Measurements from ENCODE around the gene NAA38.

The NAA38 gene

DNA sequence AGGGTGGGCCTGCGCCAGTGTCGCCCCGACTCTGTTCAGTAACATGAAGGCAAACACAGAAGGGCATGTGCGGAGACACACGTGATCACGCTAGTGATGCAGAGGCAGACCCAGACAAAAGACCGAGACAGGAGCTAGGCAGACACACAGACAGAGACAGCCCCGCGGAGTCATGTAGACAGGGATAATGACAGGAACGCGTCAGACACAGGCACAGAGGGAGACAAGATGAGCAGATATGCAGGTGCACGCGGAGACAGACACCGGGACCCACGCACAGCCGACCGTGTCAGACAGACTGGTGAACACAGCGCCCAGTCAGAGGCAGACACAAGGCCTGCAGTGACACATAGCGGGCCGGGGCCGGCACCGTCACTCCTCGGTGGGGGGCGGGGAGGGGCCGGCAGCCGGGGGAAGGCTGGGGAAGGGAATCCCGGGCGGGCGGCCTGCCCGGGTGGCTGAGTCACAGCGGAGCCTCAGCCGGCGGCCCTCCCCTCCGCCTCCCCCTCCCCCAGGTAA is 15.9 kb downstream of the NAA38 start:
- peak; percentile 87 for DNase-seq (ENCODE audit: low spot score)

DNA sequence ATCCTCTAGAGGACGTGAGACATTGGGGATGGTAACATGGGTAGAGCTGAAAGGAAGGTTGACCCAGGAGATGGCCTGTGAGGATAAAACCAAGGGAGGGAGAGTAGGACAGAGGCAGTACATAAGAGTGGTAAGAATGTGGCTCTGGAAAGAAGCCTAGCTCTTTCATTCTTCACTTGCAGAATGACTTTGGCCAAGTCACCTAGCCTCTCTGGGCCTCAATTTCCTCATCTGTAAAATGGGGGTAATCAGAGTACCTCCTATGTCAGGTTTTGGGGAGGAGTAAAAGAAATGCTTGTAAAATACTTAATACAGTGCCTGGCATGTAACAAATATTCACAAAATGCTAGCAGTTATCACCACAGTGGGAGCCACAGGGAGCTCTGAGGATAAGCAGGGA is 16.5 kb downstream of the NAA38 start:
- no peak for DNase-seq (ENCODE audit: low spot score)

DNA sequence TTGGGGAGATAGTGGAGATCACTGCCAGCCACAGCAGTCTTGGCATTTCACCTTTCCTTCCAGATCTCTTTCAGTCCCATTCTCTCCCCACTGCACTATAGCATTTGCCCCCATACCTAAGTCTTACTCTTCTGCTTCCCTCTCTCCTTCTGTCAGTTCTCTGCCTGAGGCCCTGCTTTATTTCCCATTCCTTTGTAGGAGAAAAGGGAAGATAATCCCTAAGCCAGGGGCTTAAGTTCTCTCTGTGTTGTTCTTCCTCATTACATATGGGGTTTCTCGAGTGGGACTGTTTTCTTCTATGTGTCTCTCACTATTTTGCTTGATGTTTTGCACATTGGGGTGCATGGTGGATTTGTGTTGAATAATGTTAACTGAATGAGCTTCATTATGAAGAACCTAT is 16.9 kb downstream of the NAA38 start:
- peak; percentile 16 for DNase-seq (ENCODE audit: low spot score)

DNA sequence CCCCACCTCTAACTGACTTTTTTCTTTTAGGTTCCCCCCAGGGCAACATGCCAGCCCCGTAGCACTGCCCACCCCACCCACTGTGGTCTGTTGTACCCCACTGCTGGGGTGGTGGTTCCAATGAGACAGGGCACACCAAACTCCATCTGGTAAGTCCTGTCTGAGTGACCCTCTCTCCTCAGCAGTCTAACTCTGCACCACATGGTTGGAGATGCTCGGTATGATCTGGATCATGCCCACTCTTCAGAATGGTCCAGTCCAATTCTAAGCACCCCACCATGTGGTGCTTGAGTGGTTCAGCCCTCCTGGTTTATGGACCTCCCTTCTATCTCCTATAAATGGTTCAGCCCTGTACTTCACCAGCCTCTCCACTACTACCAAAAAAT is 17.5 kb downstream of the NAA38 start:
- DNase-seq (ENCODE audit: low spot score) = peak; percentile 57

DNA sequence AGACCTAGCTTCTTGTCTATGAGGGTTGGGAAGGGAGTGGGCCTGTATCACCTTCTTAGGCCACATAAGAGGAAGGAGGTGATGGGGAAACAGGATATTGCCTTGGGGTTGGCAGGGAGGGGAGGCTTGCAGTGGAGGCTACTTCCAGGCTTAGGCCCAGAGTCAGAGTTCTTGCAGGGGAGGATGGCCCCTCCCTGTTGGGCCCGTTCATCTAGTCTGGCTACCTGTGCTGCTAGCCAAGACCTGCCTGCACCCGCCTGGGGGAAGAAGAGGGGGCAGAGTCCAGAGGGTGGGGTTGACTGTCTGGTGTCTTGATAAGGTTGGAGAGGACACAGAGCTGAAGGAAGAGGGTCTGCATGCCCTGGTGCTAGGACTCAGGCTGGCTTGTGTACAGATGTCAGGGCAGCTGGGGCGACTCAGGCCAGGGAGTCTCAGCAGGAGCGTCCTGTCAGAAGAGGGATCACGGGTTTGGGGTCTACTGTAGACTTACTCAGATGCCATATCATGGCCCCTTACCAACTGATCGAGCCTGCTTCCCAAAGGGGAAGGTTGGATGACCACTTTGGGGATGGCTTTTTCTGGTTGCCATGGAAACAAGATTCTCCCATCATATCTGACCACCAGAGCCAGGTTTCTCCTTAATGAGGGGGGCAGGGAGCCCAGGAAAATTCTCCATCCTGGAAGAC is 18.0 kb downstream of the NAA38 start:
- peak; percentile 32 for DNase-seq (ENCODE audit: low spot score)

DNA sequence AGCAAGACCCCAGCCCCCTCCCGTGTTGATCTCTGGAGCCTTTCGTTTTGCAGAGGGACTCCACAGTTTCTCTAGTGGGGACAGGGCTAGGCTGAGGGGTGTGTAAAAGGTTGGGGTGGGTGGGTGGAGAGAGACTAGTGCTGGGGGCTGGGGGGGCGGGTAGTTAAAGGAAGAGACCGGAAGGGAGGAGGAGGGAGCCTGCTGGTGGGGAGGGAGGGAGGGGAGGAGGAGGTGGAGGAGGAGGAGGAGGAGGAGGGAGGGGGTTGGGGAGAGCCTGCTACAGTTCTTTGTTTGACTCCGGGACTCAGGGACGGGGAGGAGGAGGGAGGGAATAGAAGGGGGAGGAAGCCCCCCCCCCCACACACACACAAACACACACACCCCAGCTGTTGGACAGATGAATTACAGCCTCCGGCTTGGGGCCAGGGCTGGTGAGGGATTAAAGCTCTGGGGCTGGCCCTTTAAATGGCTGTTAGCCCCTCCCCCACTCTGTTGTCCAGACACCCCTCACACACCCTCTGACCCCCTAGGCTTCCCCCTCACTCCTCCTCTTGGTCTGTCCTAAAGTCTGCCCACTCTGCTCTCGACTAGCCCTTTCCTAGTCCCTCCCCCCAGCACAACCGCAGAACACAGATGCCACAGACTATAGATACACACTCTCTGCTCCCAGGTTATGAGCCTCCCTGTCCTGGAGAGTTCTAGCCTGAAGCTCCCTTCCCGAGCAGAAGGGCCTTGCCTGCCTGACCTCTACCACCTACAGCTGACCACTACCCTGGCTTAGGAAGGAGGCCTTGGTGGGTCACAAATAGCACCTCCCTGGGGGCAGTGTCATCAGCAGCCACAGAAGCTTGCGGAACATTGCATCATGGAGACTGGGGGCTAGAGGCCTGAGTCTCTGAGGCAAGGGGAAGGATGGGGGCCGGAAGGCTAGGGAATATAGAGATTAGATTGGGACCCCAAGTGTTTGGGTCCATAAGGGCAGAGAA is 19.0 kb downstream of the NAA38 start:
- DNase-seq (ENCODE audit: low spot score) = peak; percentile 39

DNA sequence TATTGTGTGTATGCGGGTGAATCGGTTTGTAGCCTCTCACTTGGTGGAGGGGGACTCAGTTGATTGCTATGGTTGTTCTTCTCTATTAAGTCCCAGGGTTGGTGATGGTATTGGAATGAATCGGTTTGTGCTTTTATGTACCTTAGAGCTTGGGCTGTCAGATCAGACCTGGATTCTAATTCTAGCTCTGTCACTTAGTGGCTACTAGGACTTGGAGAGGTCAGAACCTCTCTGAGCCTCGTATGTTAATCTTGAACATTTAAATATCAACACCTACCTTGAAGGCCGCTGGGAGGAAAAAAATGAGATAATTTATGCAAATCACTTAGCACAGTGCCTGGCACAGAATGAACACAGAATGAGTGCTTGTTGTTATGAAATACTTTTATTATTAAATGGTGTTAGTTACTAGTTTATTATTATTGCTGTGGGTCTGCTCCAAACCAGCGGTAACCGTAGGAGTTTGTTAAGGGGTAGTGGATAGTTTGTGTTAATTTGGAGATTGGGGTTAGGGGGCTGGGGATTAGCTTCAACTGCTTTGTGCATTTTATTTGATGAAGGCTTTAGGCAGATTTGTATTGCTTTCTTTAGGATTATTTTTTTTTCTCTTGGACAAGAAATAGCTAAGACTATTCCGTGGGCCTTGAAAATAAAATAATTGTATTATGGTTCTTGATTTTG is 19.8 kb downstream of the NAA38 start:
- DNase-seq (ENCODE audit: low spot score) = peak; percentile 72

DNA sequence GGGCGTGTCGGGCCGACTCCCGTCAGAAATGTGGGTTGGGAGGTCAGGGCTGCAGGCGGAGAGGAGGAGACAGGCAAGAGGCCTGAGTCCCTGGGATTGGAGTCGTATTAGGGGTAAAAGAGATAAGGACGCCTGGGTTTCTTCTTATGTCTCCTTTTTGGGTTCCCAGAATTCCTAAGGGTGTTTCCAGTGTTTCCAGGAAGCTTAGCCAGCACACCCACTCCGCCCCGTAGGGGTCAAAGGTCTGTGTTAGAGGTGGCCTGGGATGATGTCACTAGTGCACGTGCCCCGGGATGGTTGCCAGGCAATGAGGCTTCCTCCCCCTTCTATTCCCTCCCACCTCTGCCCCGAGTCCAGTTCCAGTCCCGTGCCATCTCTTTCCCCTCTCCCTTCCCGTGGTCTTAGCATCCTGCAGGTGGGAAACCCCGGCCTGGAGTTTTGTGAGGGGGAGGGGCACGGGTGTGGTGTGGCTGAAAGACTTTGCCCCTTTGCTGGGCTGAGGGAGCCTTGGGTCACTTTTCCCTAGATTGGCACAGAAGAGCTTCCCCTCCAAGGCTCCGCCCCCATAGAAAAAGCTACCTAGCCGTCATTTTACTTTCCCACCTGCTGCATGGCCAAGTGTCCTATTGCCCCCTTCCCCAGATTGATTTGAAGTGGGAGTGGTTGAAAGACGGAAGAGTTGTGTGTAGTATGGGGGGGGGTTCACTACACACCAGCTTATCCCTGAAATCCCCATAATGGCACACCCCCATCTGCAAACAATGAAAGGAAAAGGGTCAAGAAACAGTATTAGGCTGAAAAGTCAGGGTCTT is 20.6 kb downstream of the NAA38 start:
- DNase-seq (ENCODE audit: low spot score) = peak; percentile 94

DNA sequence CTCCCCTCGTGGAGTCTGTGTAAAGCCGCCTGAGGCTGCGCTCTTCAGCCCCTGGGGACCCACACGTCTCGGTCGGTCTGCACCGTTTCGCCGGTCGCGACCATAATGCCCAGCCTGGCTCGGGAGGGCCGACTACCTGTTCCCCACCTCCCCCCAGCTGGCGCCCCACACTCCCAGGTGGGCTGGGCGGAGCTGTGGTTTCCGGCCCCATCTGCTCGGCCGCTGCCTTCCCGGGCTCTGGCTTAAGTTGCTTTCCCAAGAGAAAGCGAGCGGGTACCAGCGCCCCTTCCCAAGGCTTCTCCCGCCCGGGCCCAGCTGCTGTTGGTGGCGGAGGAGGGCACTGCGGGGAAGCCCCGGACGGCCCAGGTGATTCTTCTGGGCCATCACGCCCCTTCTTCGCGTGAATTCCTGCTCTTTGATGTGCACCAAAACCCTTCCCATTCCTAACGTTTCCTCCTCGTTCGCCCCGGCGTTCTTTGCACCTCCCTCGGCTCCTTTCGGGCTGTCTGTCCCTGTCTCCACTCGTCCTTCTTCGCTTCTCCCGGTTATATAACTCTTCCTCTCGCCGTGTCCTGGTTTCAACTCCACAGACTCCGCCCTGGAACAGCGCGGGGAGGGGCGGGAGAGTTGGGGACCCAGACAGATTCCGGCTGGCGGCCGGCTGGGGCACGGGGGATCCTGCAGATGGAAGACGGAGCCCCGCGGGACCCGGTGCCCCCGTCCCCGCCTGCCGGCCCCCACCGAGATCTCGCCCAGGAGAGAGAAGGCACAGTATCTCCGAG is 21.4 kb downstream of the NAA38 start:
- DNase-seq (ENCODE audit: low spot score) = no peak

DNA sequence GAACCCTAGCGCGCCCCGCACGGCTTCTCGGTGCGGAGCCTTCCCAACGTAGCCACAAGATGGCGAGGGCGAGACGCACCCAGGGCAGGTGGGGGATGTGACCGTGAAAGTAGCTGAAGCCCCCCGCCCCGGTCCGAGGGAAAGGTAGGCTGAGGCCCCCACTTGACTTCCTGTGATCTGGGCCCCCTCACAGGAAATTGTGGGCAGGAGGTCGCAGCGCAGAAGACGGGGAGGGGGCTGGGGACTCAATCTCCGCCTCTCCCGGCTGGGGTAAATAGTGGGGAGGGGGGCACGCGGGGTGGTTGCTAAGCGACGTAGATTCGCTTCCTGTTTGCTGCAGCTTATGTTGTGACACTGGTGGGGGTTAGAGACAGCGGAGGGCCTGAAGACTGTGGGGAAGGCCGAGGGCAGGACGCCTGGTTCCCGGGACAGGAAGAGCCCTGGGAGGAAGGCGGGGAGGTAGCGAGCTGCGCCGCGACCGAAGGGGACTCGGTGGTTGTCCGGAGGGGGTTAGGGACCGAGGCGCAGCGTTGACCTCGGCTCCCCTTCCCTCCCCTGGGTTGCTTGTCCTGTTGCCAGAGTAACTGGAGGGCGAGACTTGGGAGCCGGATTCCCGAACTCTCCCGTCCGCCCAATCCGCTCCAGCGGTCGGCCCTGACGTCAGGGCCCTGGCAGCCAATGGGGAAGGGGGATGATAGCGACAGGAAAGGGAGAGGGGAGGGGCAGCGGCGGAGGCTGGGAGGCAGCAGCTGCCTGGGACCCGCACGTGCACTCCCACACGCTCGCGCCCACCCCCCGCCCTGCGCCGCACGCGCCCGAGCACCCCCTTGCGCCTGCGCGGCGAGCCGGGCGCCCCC is 22.2 kb downstream of the NAA38 start:
- peak; percentile 95 for DNase-seq (ENCODE audit: low spot score)

DNA sequence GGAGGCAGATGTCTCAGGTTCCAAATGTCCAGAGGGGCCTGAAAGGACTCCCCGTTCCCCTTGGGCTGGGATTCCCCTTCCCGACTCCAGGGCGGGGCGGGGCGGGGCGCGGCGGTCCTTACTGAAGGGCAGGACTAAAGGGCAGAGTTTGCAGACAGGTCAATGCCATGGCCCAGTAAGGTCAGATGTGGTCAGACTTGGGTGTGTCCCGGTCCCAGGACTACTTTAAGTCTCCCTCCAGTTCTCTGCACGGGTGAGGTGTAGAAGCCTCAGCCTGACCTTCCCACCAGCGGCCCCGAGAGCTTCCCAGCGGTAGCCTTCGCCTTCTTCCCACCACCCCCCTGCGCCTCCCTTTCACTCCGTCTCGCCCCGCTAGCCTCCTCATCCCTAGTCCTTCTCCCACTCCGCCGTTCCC is 22.8 kb downstream of the NAA38 start:
- DNase-seq (ENCODE audit: low spot score) = peak; percentile 74

DNA sequence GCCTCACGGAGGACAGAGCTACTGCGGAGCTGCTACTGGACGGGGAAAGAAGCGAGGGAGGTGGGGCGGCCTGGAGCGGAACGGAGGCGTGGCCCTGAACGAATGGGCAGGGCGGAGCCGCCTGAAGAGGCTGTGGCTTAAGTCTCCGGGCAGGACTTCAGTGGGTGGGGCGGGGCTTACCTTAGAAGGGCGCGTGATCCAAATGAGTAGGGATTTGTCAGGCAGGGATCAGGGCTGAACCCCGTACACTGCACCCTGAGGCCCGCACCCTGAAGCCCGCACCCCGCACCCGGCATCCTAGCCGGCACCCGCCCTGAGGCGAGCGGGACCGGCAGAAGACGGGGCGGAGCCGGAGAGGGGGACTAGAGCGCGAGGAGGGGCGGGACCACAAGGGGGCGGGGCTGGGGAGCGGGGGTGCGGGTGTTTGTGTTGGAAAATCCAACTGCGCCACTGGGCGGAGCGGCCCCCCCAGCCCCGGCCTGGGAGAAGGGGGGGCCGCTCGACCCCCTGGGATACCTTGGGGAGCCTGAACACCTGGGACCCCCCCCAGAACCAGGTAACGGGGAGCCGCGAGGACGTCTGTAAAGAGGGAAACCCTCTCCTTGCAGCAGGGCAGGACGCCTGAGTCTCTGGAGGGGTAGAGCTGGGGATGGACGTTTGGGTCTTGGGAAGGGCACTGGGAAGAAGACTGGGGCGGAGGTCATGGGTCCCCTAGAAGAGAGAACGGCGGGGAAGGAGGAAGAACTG is 23.4 kb downstream of the NAA38 start, which contains the start of gene KDM6B:
TSS of gene KDM6B (plus strand) at position 423 of the 747 bp plus-strand sequence. CDS start 11,338 bp downstream, outside the sequence.
- DNase-seq (ENCODE audit: low spot score) = peak; percentile 94

DNA sequence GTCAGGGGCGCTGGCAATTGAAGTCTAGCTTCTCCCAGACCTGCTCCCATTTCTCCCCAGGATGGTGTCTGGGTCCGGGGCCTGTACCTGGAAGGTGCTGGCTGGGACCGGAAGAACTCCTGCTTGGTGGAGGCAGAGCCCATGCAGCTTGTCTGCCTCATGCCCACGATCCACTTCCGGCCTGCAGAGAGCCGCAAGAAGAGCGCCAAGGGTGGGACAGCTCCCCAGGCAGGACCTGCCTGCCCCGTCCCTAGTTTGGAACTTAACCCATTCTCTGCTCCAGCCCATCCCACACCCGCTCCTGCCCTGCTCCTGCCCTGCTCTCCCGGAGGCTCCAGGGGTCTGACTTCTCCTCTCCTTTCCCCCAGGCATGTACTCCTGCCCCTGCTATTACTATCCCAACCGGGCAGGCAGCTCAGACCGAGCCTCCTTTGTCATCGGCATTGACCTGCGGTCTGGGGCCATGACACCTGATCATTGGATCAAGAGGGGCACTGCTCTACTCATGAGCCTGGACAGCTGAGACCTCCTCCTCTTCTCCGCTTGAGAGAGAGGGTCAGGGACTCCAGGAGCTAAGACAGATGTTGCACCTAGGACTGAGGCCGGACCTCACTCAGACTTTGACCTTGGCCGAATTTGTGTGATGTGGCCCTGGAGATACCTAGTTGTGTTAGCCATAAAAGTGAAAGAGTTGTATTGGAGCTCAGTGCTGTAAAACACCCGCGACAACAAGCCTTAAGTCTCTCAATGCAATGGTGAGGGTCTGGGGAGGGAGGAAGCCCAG is 24.2 kb downstream of the NAA38 start:
- DNase-seq (ENCODE audit: low spot score) = no peak

DNA sequence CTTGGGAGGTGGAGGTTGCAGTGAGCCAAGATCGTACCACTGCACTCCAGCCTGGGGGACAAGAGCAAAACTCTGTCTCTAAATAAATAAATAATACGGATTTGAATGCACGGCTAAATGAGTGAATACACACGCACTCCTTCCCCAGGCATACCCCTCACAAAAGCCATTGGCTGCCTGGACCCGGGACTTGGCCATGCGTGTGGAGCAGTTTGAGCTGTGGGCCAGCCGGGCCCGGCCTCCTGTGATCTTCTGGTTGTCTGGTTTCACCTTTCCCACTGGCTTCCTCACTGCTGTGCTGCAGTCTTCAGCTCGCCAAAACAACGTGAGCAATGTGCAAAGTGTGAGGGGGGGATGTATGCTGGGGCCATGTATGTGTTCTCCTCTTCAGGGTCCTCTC is 24.9 kb downstream of the NAA38 start:
- no peak for DNase-seq (ENCODE audit: low spot score)

DNA sequence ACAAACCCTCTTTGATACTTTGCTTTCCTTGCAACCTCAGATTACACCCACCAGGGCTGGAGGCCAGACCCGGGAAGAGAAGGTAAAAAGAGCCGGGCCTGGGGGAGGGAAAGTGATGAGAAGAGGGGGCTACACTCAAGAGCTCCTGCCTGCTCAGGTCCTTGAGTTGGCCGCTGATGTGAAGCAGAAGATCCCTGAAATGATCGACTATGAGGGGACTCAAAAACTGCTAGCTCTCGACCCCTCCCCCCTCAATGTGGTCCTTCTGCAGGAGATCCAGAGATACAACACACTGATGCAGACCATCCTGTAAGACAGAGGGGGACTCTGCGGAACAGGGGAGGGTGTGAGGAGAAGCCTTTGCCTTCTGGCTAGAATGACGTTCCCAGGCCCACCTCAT is 26.1 kb downstream of the NAA38 start:
- DNase-seq (ENCODE audit: low spot score) = no peak

DNA sequence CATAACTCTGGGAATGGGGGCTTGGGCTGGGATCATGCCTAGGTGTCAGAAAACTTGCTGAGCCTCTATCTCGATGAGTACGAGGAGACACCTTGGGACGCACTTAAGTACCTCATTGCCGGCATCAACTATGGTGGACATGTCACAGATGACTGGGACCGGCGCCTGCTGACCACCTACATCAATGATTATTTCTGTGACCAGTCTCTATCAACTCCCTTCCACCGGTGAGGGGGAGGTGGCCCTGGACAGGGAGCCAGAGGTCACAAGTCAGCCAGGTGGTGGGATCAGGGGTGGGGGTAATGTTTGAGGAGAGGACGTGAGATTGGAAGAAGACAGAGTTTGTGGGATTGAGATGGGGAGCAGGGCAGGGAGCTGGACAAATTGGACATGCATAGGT is 26.7 kb downstream of the NAA38 start:
- no peak for DNase-seq (ENCODE audit: low spot score)

DNA sequence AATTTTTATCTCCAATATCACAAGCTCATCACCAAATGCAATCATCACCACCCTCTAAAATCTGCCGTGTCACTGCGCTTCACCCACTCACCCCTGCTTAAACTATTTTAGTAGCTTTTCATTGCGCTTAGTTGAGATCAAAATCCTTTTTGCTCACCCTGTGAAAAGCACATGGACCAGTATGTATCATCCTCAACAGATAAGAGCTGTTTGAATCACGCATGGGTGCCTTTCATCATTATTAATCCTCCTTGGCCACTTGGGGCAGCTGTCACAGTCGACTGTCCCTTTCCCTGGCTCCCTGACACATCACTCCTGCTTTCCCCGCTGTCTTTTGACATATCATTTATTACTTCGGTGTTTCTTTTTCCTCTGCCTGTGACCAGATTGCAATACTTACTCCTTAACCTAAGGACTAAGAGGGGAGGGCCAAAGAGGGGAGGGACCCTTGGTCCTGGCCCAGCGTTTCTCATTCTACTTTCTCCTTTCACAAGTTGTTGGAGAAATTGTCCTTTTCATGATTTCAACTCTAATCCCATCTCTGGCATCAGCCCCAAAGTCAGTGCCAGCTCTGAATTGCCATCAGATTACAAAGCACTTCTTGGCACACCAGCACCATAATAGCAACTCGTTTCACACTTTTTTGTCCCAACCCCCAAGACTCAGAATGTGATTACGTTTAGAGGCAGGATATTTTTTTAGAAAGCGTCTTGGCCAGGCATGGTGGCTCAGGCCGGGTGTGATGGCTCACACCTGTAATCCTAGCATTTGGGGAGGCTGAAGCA is 32.0 kb downstream of the NAA38 start:
- peak; percentile 37 for DNase-seq (ENCODE audit: low spot score)
